IPS-18c (cell line): Measurements from ENCODE around the gene ZDHHC11B.
"Not testable (repeated sequence)": the region's sequence is repeated elsewhere in the genome, so short reads cannot be mapped to it uniquely, and the experiment has no call there.

Experiments used
- H3K4me3 ChIP-seq: 2 replicates; pipeline ENCODE4 v1.7.0; 2013; ENCODE audit warnings: low read depth, mild to moderate bottlenecking, low read length, moderate library complexity; ENCODE audit not compliant: insufficient read depth
- H3K9me3 ChIP-seq: one replicate; pipeline ENCODE4 v1.6.1; 2013; ENCODE audit warnings: mild to moderate bottlenecking, low read length, moderate library complexity; ENCODE audit not compliant: control insufficient read depth, insufficient read depth

ZDHHC11B gene

DNA sequence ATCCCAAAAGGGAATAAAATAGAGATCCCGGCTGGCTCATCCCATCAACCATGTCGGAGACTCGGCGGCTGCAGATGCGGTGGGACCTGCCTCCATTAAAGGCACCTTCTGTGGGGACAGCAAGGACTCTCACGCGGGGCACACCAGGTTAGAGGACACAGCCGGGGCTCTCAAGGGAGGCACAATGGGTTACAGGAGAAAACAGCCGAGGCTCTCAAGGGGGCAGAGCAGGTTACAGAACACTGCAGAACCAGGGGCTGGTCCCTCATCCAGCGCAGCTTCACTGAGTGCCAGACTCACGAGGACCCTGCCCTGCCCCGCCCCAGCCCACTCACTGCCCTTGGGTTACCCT is 98.4 kb downstream of the ZDHHC11B start:
- not testable (repeated sequence) for H3K9me3 ChIP-seq, H3K4me3 ChIP-seq

- no peak overlapping the region for H3K4me3 ChIP-seq
- no peaks in the 10 kb centered on the region for H3K9me3 ChIP-seq
Observed at GRCh38 chr5:685262-686171, 99.0 kb downstream of the ZDHHC11B start.

- no peaks in the 10 kb centered on the region for H3K9me3 ChIP-seq
- H3K4me3 ChIP-seq: no peak overlapping the region
Observed at GRCh38 chr5:684751-685216, 99.7 kb downstream of the ZDHHC11B start.

DNA sequence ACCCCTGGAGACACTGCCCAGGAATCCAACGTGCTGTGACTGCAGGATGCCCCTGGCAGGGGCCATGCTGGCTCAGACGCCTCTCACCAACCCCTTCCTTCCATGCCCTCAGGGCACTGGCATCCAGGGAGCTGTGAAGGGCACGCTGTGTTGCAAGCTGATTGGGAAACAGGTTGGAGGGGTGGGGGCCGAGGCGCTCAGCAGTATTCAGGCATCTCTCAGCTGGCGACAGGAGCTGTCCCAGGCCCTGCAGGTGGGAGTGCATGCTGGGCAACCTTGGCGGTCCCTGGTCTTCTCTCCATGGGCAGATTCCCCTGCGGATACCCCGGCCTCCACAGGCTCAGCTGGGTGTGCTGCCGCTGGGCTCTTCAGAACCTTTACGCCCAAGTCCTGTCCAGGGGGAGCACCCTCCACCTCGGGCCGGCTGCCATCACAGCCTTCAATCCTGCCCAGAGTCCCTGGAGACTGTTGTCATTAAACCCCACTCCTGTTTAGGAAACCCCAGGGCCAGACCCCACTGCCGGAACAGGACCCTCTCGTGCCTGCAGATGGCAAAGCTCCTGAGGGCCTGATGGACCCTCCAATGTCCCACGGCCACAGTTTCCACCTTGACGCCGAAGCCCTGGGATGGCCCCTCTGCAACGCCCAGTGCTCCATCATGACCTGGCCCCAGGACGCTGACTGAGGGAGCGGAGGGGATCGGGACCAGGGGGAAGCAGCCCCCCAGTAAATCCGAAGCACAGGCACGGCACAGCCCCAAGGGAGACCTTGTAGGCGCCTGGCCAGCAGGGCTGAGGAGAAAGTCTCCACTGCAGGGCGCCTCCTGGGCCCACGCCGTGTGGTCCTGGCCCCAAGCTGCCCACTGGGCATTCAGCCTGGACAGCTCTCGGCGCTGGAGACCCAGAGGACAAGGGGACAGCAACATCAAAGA is 100.7 kb downstream of the ZDHHC11B start:
- H3K4me3 ChIP-seq: no peak overlapping the region
- no peaks in the 10 kb centered on the region for H3K9me3 ChIP-seq

- H3K4me3 ChIP-seq, H3K9me3 ChIP-seq: not testable (repeated sequence)
Observed at GRCh38 chr5:682651-683358, 101.7 kb downstream of the ZDHHC11B start.

- not testable (repeated sequence) for H3K9me3 ChIP-seq
Observed at GRCh38 chr5:682216-682615, 102.3 kb downstream of the ZDHHC11B start.

GRCh38 chr5:681317-682191 is 103.0 kb downstream of the ZDHHC11B start:
- H3K9me3 ChIP-seq, H3K4me3 ChIP-seq: not testable (repeated sequence)

More at GRCh38 chr5:682216-682615, 102.3 kb downstream of the ZDHHC11B start:
- not testable (repeated sequence) for H3K4me3 ChIP-seq

- H3K4me3 ChIP-seq, H3K9me3 ChIP-seq: not testable (repeated sequence)
Observed at GRCh38 chr5:680836-681235, 103.7 kb downstream of the ZDHHC11B start.

DNA sequence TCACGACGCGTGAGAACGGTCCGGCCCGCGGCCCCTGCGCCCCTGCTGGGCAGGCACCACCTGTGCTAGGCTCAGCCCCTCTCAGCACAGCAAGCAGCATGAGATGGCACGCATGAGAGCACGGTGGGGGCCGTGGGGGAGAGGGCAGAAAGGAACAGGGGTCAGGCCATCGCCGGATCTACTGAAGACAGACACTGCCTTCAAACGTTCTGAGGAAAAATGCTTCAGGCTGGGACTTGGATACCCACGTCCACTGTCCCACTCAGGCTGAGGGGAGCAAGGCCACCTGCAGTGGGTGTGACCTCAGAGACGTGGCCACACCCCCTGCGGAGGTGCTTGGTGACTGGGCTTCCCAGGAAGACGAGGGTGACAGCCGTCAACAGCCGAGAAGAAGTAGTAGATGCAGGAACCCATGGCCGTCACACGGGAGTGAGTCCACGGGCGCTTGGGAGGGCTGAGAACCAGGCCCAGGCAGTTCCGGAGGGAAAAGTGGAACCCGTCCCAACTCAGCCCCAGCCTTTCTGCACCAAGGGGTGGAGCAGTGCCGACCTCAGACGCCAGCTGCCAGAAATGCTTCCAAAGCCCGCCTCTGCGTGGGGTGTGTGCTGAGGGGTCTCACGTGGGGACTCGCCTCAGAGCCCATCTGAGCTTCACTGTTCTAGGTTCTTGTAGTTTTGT is 104.3 kb downstream of the ZDHHC11B start:
- H3K4me3 ChIP-seq, H3K9me3 ChIP-seq: not testable (repeated sequence)

GRCh38 chr5:679166-679895 is 105.2 kb downstream of the ZDHHC11B start:
- not testable (repeated sequence) for H3K4me3 ChIP-seq, H3K9me3 ChIP-seq

DNA sequence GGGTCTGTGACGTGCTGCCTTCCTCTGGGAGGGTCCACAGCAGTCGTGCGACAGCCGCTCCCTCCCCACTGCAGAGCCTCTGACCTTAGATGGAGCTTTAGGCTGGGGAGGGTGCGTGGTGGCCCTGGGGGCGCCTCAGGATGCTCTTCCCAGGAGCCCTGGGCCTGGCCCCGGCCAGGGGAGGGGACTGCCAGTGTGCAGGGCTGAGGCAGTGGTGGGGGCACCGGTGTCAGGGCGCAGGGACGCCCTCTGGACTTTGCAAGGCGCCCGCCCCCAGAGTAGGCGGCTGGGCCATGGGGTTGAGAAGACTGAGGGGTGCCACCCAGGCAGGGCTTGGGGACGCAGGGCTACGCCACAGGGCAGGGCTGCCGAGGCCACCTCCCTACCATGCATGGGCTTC is 106.0 kb downstream of the ZDHHC11B start:
- not testable (repeated sequence) for H3K4me3 ChIP-seq, H3K9me3 ChIP-seq

DNA sequence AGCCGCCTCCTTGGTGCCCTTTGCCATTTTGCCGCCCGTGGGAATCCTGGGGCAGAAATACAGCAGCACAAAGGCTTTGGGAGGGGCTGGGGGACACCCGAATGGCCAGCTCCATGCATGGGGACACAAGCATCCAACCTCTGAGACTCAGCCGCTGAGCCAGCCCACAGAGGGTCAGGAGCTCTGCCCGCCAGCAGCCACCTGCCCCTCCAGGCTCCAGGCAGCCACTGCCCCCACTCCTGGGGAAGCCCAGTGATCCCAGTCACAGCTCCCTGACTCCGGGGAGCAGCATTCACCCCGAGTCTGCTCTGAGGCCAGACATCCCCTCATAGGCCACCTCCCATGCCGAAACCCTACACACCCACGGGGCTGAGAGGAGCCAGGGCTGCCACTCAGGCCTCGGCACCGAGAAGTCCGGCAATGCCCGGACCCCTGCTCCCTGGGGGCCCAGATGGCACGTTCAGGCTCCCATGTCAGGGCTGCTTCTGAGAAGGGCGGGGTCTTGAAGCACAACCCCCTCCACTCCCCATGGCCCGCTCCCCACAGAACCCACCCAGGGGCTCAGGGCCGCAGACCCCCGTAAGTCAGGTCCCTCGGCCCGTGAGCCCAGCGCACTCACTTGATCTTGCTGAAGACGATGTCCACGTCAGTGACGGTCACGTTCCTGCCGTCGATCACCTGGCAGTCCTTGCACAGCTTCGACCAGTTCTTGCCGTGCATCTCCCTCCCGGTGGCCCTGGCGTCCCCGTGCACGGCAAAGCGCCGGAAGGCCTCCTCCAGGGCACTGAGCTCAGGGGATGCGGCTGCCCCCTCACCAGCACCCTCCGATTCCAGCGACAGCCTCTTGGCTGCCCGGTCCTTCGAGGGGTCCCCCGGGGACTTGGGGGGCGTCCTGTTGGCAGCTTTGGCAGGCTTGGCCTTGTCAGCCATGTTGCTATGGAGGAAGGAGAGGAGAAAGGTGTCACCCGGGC is 107.1 kb downstream of the ZDHHC11B start:
- Histone ChIP-seq H3K4me3 (no peak overlapping the region), H3K9me3 (no peaks in the 10 kb centered on the region)

DNA sequence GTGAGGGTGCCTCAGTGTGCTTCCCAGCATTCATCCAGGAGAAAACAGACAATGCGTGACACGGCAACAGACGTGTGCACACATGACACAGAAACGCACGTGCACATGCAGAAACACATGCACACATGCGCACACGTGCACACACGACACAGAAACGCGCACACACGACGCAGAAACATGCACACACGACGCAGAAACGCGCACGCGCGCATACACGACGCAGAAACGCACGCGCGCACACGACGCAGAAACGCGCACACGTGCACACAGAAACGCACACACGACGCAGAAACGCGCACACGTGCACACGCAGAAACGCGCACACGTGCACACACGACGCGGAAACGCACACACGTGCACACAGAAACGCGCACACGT is 107.8 kb downstream of the ZDHHC11B start:
- no peak overlapping the region for H3K4me3 ChIP-seq
- no peaks in the 10 kb centered on the region for H3K9me3 ChIP-seq

DNA sequence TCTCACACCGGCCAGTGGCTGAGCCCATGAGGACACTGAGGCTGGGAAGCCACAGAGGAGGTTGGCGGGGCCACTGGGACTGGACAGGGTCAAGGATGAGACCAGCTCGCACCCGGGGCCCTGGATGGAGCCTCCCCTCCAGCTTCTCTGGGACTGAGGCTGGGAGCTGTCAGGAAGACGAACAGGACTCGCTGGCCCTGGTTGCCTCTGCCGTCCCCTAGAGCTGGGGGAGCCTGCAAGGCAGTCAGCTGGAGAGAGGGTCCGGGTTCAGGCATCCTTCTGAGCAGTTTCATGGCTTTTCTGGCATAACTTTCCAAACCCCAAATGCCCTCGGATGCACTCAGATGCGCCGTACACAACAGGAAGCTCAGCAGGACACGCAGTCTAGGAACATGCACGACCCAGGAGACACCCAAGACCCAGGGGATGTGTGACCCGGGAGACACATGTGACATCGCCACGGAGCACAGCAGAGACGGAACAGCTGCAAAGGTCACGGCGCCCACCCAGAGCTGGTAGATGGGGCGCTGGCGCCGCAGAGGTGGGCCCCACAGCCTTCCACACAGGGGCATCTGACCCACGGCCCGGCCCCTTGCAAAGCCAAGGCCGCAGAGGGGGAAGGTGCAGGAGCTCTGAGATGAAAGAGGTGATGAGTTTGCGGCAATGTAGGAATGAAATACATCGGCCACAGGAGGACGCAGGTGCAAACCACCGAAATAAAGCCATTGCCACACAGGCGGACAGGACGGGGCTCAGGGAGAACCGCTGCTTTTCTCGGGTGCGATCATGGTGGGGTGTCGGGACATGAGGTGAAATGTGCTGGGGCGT is 108.4 kb downstream of the ZDHHC11B start:
- H3K4me3 ChIP-seq: no peak overlapping the region
- H3K9me3 ChIP-seq: no peaks in the 10 kb centered on the region
